GM04504 (cell line): Measurements from ENCODE around the gene CASK.
A peak's percentile ranks its signal among the peaks of the same experiment; 100 is the strongest.

Source experiments
- DNase-seq: peaks from one replicate; pipeline ENCODE4 v3.0.0-alpha.2; 2012; ENCODE audit warnings: low read depth

CASK gene

GRCh38 chrX:41923211-41923977, at the start of gene CASK:
TSS of gene CASK (minus strand) at chrX:41923554. CDS start at chrX:41922988, 566 bp downstream.
- DNase-seq = peak; percentile 77

- DNase-seq = no peak
Observed at GRCh38 chrX:41971346-41971745, 48.0 kb upstream of the CASK start.

GRCh38 chrX:41970419-41970818, 47.1 kb upstream of the CASK start:
- no peak for DNase-seq

GRCh38 chrX:41963348-41963747, 40.0 kb upstream of the CASK start:
- no peak for DNase-seq

GRCh38 chrX:41960142-41960541, 36.8 kb upstream of the CASK start:
- DNase-seq = no peak

GRCh38 chrX:41958861-41959260, 35.5 kb upstream of the CASK start:
- no peak for DNase-seq

GRCh38 chrX:41956027-41956426, 32.7 kb upstream of the CASK start:
- no peak for DNase-seq

- DNase-seq = no peak
Observed at GRCh38 chrX:41952102-41952501, 28.7 kb upstream of the CASK start.

- DNase-seq = no peak
Observed at GRCh38 chrX:41946989-41947612, 23.7 kb upstream of the CASK start.

- DNase-seq = no peak
Observed at GRCh38 chrX:41946235-41946634, 22.9 kb upstream of the CASK start.

GRCh38 chrX:41935832-41936231, 12.5 kb upstream of the CASK start:
- DNase-seq = no peak

- DNase-seq = no peak
Observed at GRCh38 chrX:41933546-41933945, 10.2 kb upstream of the CASK start.

GRCh38 chrX:41932885-41933284, 9.5 kb upstream of the CASK start:
- no peak for DNase-seq

GRCh38 chrX:41931591-41931990, 8.2 kb upstream of the CASK start:
- no peak for DNase-seq

GRCh38 chrX:41923978-41924683, 777 bp upstream of the CASK start:
- no peak for DNase-seq

GRCh38 chrX:41922431-41923151, 763 bp downstream of the CASK start:
- DNase-seq = no peak

- no peak for DNase-seq
Observed at GRCh38 chrX:41921492-41922430, 1.6 kb downstream of the CASK start.

- DNase-seq = no peak
Observed at GRCh38 chrX:41919870-41920269, 3.5 kb downstream of the CASK start.

GRCh38 chrX:41917517-41917916, 5.8 kb downstream of the CASK start:
- DNase-seq = no peak

- no peak for DNase-seq
Observed at GRCh38 chrX:41913476-41913875, 9.9 kb downstream of the CASK start.

GRCh38 chrX:41912923-41913322, 10.4 kb downstream of the CASK start:
- no peak for DNase-seq
